ENCODE data around the gene TGOLN2. TPM values are rescaled to one million over a fixed set of nuclear protein-coding genes. Genes with fewer than 3 reads are reported as not detected.
A peak's percentile ranks its signal among the peaks of the same experiment; 100 is the strongest.

Gene TGOLN2
- total and polyA plus RNA-seq, 2 donors (not counting 3 experiments of a cell fraction or from before 2014, with no cell fraction given) = 112 to 140 TPM

DNA sequence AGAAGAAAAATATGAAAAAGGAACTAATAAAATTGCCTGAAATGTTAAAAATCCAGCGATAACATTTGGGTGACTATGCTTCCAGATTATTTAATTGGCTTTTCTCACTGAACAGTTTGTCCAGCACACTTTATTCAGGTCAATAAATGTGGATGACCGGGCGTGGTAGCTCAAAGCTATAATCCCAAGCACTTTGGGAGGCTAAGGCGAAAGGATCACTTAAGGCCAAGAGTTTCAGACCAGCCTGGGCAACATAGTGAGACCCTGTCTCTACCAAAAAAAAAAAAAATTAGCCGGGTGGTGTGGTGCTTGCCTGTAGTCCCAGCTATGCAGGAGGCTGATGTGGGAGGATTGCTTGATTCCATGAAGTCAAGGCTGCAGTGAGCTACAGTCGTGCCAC is 55.4 kb downstream of the TGOLN2 start:
- no peak for FAIRE-seq
- CTCF ChIA-PET = interaction anchor here (1.0 to 1.2 kb wide), 2 partner anchors 21 to 141 kb away, joined by 3 read pairs; no protein-coding TSS in a partner anchor

DNA sequence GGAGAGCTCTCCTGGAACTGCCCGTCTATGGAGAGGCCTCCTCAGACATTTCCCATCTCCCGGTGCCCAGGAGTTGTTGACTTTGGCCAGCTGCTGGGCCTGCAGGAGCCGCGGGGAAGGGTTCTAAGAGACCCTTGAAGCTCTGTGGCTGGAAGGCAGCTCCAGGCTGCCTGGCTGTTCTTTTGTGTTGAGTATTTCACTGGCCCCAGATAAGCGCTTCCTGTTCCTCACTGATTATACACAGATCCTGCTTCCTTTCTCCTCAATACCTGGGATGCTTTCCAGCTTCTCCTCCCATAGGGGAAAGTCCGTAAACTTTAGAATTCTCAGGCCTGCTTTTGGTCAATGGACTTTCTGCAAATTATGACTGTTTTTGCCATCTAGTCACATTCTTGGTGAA is 57.8 kb downstream of the TGOLN2 start:
- H3K79me2 ChIP-seq (ENCODE audit: control insufficient read depth, insufficient read depth, low read length) = no peaks in the 10 kb centered on the region
- peaks cover 22% of the 10 kb centered on the region for H3K4me1 ChIP-seq (ENCODE audit: control insufficient read depth, extremely low read depth, insufficient read depth, low read length)
- dilution Hi-C loops (cut with MboI; ENCODE audit: extremely low pct_ligation_motif_present, low sequenced_read_pairs) = no loop called here
- ChIA-PET CTCF (interaction anchor here (0.7 to 3.7 kb wide), 18 partner anchors 11 to 344 kb away, joined by 3 to 25 read pairs (median 4); partner anchors contain the start of gene TCF7L1), POLR2A (interaction anchor here (0.6 kb wide), 1 partner anchor 29 kb away, joined by 6 read pairs; no protein-coding TSS in a partner anchor)
- TF ChIP-seq POLR2A (IDR thresholded peaks at IDR 0.05; ENCODE audit: low read depth, low read length) (peak; percentile 37), GATA2 (IDR thresholded peaks at IDR 0.05; ENCODE audit: insufficient read depth, insufficient read length, low read depth, low read length) (peak; percentile 81), EZH2 (IDR thresholded peaks at IDR 0.05; ENCODE audit: borderline replicate concordance, low read depth, low read length, severe bottlenecking) (no peak), POLR2AphosphoS5 (IDR thresholded peaks at IDR 0.05; ENCODE audit: insufficient read depth, low read depth, low read length) (peak; percentile 46), JUN (IDR thresholded peaks at IDR 0.05; ENCODE audit: borderline replicate concordance, insufficient read depth, insufficient read length, low read depth) (no peak)
- H3K36me3 ChIP-seq (ENCODE audit: control insufficient read depth in 2 of 2, extremely low read depth in 1 of 2, insufficient read depth in 2 of 2, low read length in 2 of 2) = no peaks in the 10 kb centered on the region
- H3K9ac ChIP-seq (replicated peaks; ENCODE audit: extremely low read depth, insufficient read depth, low read length) = no peak overlapping the region
- H3K9me3 ChIP-seq (replicated peaks; ENCODE audit: control insufficient read depth, insufficient read depth, low read length) = no peaks in the 10 kb centered on the region
- no peaks in the 10 kb centered on the region for H3K27me3 ChIP-seq (ENCODE audit: control insufficient read depth in 2 of 2, insufficient read depth in 2 of 2, low read length in 2 of 2)
- H3K9me1 ChIP-seq (replicated peaks; ENCODE audit: control insufficient read depth, extremely low read depth, insufficient read depth, low read length) = no peaks in the 10 kb centered on the region
- DNase-seq (ENCODE audit: low read depth, low spot score) (peak; percentile 76), FAIRE-seq (peak; percentile 91)
- H3K27ac ChIP-seq (ENCODE audit: insufficient read depth, low read depth, low read length) = peak overlapping the region; percentile 2
- H2AFZ ChIP-seq (ENCODE audit: low read depth, low read length) = peak overlapping the region; percentile 28
- H3K4me2 ChIP-seq (ENCODE audit: insufficient read depth, low read length) = peak overlapping the region; percentile 31
- no peaks in the 10 kb centered on the region for H4K20me1 ChIP-seq (replicated peaks; ENCODE audit: control insufficient read depth, extremely low read depth, insufficient read depth, low read length)
- no peak overlapping the region for H3K4me3 ChIP-seq (replicated peaks in 1 of 3; ENCODE audit: insufficient read depth in 1 of 3, low read depth in 1 of 3, low read length in 3 of 3)
- BruUV-seq (replicated peaks) = no TSS peak
- intact Hi-C loops (cut with micrococcal nuclease) = loop anchor here (5.0 kb wide), 1 partner anchor 88 kb away; no protein-coding TSS in a partner anchor

More for the DNA sequence above, 55.4 kb downstream of the TGOLN2 start:
- Histone ChIP-seq H3K4me1 (ENCODE audit: control insufficient read depth, extremely low read depth, insufficient read depth, low read length) (peaks cover 14% of the 10 kb centered on the region), H3K4me2 (ENCODE audit: insufficient read depth, low read length) (no peak overlapping the region), H3K79me2 (ENCODE audit: control insufficient read depth, insufficient read depth, low read length) (no peaks in the 10 kb centered on the region), H3K36me3 (ENCODE audit: control insufficient read depth in 2 of 2, extremely low read depth in 1 of 2, insufficient read depth in 2 of 2, low read length in 2 of 2) (no peaks in the 10 kb centered on the region), H3K9me1 (replicated peaks; ENCODE audit: control insufficient read depth, extremely low read depth, insufficient read depth, low read length) (no peaks in the 10 kb centered on the region), H3K27ac (ENCODE audit: insufficient read depth, low read depth, low read length) (no peak overlapping the region), H4K20me1 (replicated peaks; ENCODE audit: control insufficient read depth, extremely low read depth, insufficient read depth, low read length) (no peaks in the 10 kb centered on the region), H3K4me3 (replicated peaks in 1 of 3; ENCODE audit: insufficient read depth in 1 of 3, low read depth in 1 of 3, low read length in 3 of 3) (no peak overlapping the region), H3K27me3 (ENCODE audit: control insufficient read depth in 2 of 2, insufficient read depth in 2 of 2, low read length in 2 of 2) (no peaks in the 10 kb centered on the region), H3K9ac (replicated peaks; ENCODE audit: extremely low read depth, insufficient read depth, low read length) (no peak overlapping the region), H2AFZ (ENCODE audit: low read depth, low read length) (no peak overlapping the region), H3K9me3 (replicated peaks; ENCODE audit: control insufficient read depth, insufficient read depth, low read length) (no peaks in the 10 kb centered on the region)
- no peak for TF ChIP-seq POLR2AphosphoS5 (IDR thresholded peaks at IDR 0.05; ENCODE audit: insufficient read depth, low read depth, low read length)
- no peak for TF ChIP-seq EZH2 (IDR thresholded peaks at IDR 0.05; ENCODE audit: borderline replicate concordance, low read depth, low read length, severe bottlenecking)
- no peak for TF ChIP-seq MYC (IDR thresholded peaks at IDR 0.05; ENCODE audit: low read depth, low read length)
- no peak for TF ChIP-seq JUN (IDR thresholded peaks at IDR 0.05; ENCODE audit: borderline replicate concordance, insufficient read depth, insufficient read length, low read depth)
- dilution Hi-C loops (cut with MboI; ENCODE audit: extremely low pct_ligation_motif_present, low sequenced_read_pairs) = no loop called here
- intact Hi-C loops (cut with micrococcal nuclease) = no loop called here
- DNase-seq (ENCODE audit: low read depth, low spot score) = no peak
- POLR2A ChIA-PET = no interaction called here
- no TSS peak for BruUV-seq (replicated peaks)

Small RNA genes within 50 kb of the gene (small RNA-seq; reads per million reads assigned to genes)
- gene AC062037.1 (ENCODE audit: insufficient read depth, insufficient read length, low read depth, low replicate concordance) = not detected
- gene RF00019 (ENCODE audit: insufficient read depth, insufficient read length, low read depth, low replicate concordance) = not detected
- not detected for gene RN7SL113P (ENCODE audit: insufficient read depth, insufficient read length, low read depth, low replicate concordance)

Other genes starting within 250 kb of the TGOLN2 start
- 13.2 and 17.4 TPM in 2 replicates for gene TCF7L1, start 194.6 kb downstream of the TGOLN2 start, total RNA-seq
- 8.5 and 9.6 TPM in 2 replicates for gene TCF7L1, start 194.6 kb downstream of the TGOLN2 start, polyA plus RNA-seq
- 49.9 and 59.1 TPM in 2 replicates for gene RETSAT, start 26.5 kb upstream of the TGOLN2 start, total RNA-seq
- 41.6 and 43.8 TPM in 2 replicates for gene RETSAT, start 26.5 kb upstream of the TGOLN2 start, polyA plus RNA-seq
- 12.3 and 18.5 TPM in 2 replicates for gene ELMOD3, start 26.8 kb upstream of the TGOLN2 start, total RNA-seq
- gene ELMOD3, start 26.8 kb upstream of the TGOLN2 start, polyA plus RNA-seq = 22.0 and 22.4 TPM in 2 replicates
- 103 and 115 TPM in 2 replicates for gene CAPG, start 82.4 kb upstream of the TGOLN2 start, total RNA-seq
- gene CAPG, start 82.4 kb upstream of the TGOLN2 start, polyA plus RNA-seq = 104 and 107 TPM in 2 replicates
- gene SH2D6, start 90.7 kb upstream of the TGOLN2 start, total RNA-seq = 0.39 and 0.53 TPM in 2 replicates
- not detected in 2 replicates for gene SH2D6, start 90.7 kb upstream of the TGOLN2 start, polyA plus RNA-seq
- gene MAT2A, start 211.2 kb upstream of the TGOLN2 start, total RNA-seq = 236 and 257 TPM in 2 replicates
- 151 and 172 TPM in 2 replicates for gene MAT2A, start 211.2 kb upstream of the TGOLN2 start, polyA plus RNA-seq
- 44.5 and 48.0 TPM in 2 replicates for gene GGCX, start 233.5 kb upstream of the TGOLN2 start, total RNA-seq
- 58.9 and 62.7 TPM in 2 replicates for gene GGCX, start 233.5 kb upstream of the TGOLN2 start, polyA plus RNA-seq
- 35.8 and 39.0 TPM in 2 replicates for gene VAMP8, start 249.6 kb upstream of the TGOLN2 start, total RNA-seq
- 68.7 and 73.1 TPM in 2 replicates for gene VAMP8, start 249.6 kb upstream of the TGOLN2 start, polyA plus RNA-seq

Measured in endothelial cell of umbilical vein (primary cell).